GM12878 (cell line): ENCODE data around the gene CALHM2. TPM values are rescaled to one million over a fixed set of nuclear protein-coding genes. Genes with fewer than 3 reads are reported as not detected.

Experiments used
- ATAC-seq: fragments of 200-7000 bp; cut with Tn5 transposase; 3 replicates; pipeline ENCODE4 v1.9.1; 2020; ENCODE audit warnings: mild to moderate bottlenecking, moderate library complexity
- BruUV-seq: library from RNA; stranded (reverse); fragments of 400-500 nt; replicated peaks from 2 replicates; lab custom pipeline; 2021; lab: Mats Ljungman, UMichigan
- CTCF ChIA-PET: fragments of 300-600 bp; sonication (Branson Sonifier 250); formaldehyde crosslinking; extraction: SDS; loops from one replicate; lab custom pipeline; 2021; ENCODE audit warnings: inconsistent platforms; lab: Yijun Ruan, JAX
- POLR2A ChIA-PET: fragments of 350-600 bp; formaldehyde crosslinking; extraction: SDS; loops from one replicate; lab custom pipeline; 2021; ENCODE audit warnings: inconsistent platforms; lab: Charles Lee
- RAD21 ChIA-PET: fragments of 300-600 bp; sonication (Branson Sonifier 250); formaldehyde crosslinking; loops from one replicate; lab custom pipeline; 2023; ENCODE audit warnings: antibody characterized with exemption; ENCODE audit not compliant: unreplicated experiment; lab: Charles Lee
- SMC1A ChIA-PET: fragments of 300-600 bp; sonication (Branson Sonifier 250); formaldehyde crosslinking; loops from one replicate; lab custom pipeline; 2023; ENCODE audit not compliant: unreplicated experiment, uncharacterized antibody; lab: Charles Lee
- DNase-seq: peaks from one replicate; pipeline ENCODE4 v3.0.0-alpha.2; 2011; ENCODE audit warnings: low read depth, low spot score
- FAIRE-seq: peaks from 3 replicates; lab custom pipeline; 2011; peaks lifted over from hg19 to GRCh38; lab: Jason Lieb, UNC
- H2AFZ ChIP-seq: 2 replicates; pipeline ENCODE4 v1.6.0; 2011; ENCODE audit warnings: low read depth, low read length, control low read depth; ENCODE audit not compliant: control insufficient read depth
- H3K27ac ChIP-seq: 2 replicates; pipeline ENCODE4 v1.5.1; 2011; ENCODE audit warnings: control low read depth; ENCODE audit not compliant: control insufficient read depth, insufficient read depth
- H3K27me3 ChIP-seq, 2 experiments: replicated peaks in 1 of 2; 2 replicates each; pipeline versions ENCODE4 v1.6.0 to v1.6.1; 2011; ENCODE audit warnings: low read length in 1 of 2; ENCODE audit not compliant: control insufficient read depth in 2 of 2, insufficient read depth in 2 of 2
- H3K36me3 ChIP-seq, 2 experiments: 2 replicates each; pipeline ENCODE4 v1.5.1; 2011; ENCODE audit warnings: low read length in 1 of 2; ENCODE audit not compliant: control insufficient read depth in 2 of 2, insufficient read depth in 2 of 2
- H3K4me1 ChIP-seq: 2 replicates; pipeline ENCODE4 v1.6.1; 2011; ENCODE audit warnings: mild to moderate bottlenecking, low read length, moderate library complexity, mixed read lengths; ENCODE audit not compliant: control insufficient read depth, insufficient read depth
- H3K4me2 ChIP-seq: 2 replicates; pipeline ENCODE4 v1.6.0; 2011; ENCODE audit warnings: control low read depth; ENCODE audit not compliant: control insufficient read depth, insufficient read depth
- H3K4me3 ChIP-seq: fragments of 200-600 bp; sonication (generic); 2 replicates; pipeline ENCODE4 v1.5.1; 2016
- H3K79me2 ChIP-seq: 2 replicates; pipeline ENCODE4 v1.6.0; 2011; ENCODE audit warnings: low read length; ENCODE audit not compliant: control insufficient read depth, insufficient read depth
- H3K9ac ChIP-seq: 2 replicates; pipeline ENCODE4 v1.8.0; 2011; ENCODE audit warnings: low read length, control low read depth, mixed read lengths; ENCODE audit not compliant: control insufficient read depth, insufficient read depth
- H3K9me3 ChIP-seq: replicated peaks from 3 replicates; pipeline ENCODE4 v1.5.1; 2011; ENCODE audit warnings: mild to moderate bottlenecking, low read length; ENCODE audit not compliant: control insufficient read depth, insufficient read depth
- H4K20me1 ChIP-seq: 2 replicates; pipeline ENCODE4 v1.6.0; 2011; ENCODE audit not compliant: control insufficient read depth, insufficient read depth
- BCL11A ChIP-seq: IDR thresholded peaks from 2 replicates; pipeline ENCODE4 v1.6.1; 2011; ENCODE audit warnings: low read depth, low read length
- EED ChIP-seq: sonication (generic); IDR thresholded peaks from 2 replicates; pipeline ENCODE4 v1.6.1; 2016; ENCODE audit warnings: antibody characterized with exemption, low read depth
- GATAD2B ChIP-seq: fragments of 450-650 bp; conservative IDR thresholded peaks from 2 replicates; pipeline ENCODE4 v1.6.1; 2017; ENCODE audit warnings: low read depth, mild to moderate bottlenecking, moderate library complexity
- HDGF ChIP-seq: fragments of 450-650 bp; IDR thresholded peaks from 2 replicates; pipeline ENCODE4 v1.6.1; 2016; ENCODE audit warnings: antibody characterized with exemption
- IKZF1 ChIP-seq: fragments of 450-650 bp; conservative IDR thresholded peaks from 2 replicates; pipeline ENCODE4 v1.6.1; 2017; ENCODE audit warnings: antibody characterized with exemption, mild to moderate bottlenecking
- RBBP5 ChIP-seq: fragments of 200-600 bp; sonication (generic); conservative IDR thresholded peaks from 2 replicates; pipeline ENCODE4 v1.6.1; 2016
- SIX5 ChIP-seq: IDR thresholded peaks from 2 replicates; pipeline ENCODE4 v1.6.1; 2011; ENCODE audit warnings: mild to moderate bottlenecking, low read depth, low read length, moderate library complexity; ENCODE audit not compliant: severe bottlenecking
- SMAD1 ChIP-seq: fragments of 450-650 bp; IDR thresholded peaks from 2 replicates; pipeline ENCODE4 v1.6.1; 2018; ENCODE audit warnings: mild to moderate bottlenecking, low read depth; ENCODE audit not compliant: partially characterized antibody
- TBL1XR1 ChIP-seq: IDR thresholded peaks from 2 replicates; pipeline ENCODE4 v1.6.1; 2012; ENCODE audit warnings: low read depth, low read length, improper control_type of control experiment
- WGBS: methylation state at CpG from one replicate; pipeline ENCODE4 v1.1.6; 2016; ENCODE audit warnings: low lambda C conversion rate; ENCODE audit not compliant: insufficient replicate concordance, insufficient coverage; ENCODE audit errors: missing lambda C conversion rate; 5-methylcytosine and 5-hydroxymethylcytosine counted together
- in situ Hi-C: fragments of 300-500 bp; cut with MboI; formaldehyde crosslinking; loops from 9 replicates; pipeline ENCODE4 v1.14.3; 2018; ENCODE audit warnings: mixed read lengths
- intact Hi-C: fragments of 100-400 bp; cut with micrococcal nuclease; formaldehyde crosslinking; loops from one replicate; pipeline ENCODE4 v1.14.2; 2022; ENCODE audit not compliant: unreplicated experiment
- polyA plus RNA-seq, 11 experiments: library from polyadenylated mRNA; depleted of rRNA in 4 of 11; unstranded in 6 of 11; stranded (reverse) in 5 of 11; fragments of >200 nt; fragmentation: Nextera tagmentation in 4 of 11; fragmentation: Illumina TruSeq in 1 of 11; extraction: Ambion mirVana in 4 of 11; extraction: Trizol in 1 of 11; gene quantifications; 1 replicate in 1 of 11; 2 replicates in 10 of 11; pipeline versions ENCODE4 v1.2.1 to v1.2.3, GENCODE V29; 2011 to 2016; ENCODE audit warnings: inconsistent platforms in 2 of 11, missing spikeins in 2 of 11, low read depth in 1 of 11
- total RNA-seq, 4 experiments: library from RNA; depleted of rRNA in 3 of 4; stranded (reverse); fragments of >200 nt in 3 of 4; fragmentation: Illumina TruSeq in 1 of 4; extraction: Trizol in 1 of 4; gene quantifications; 2 replicates each; pipeline versions ENCODE4 v1.2.1 to v1.2.3, GENCODE V29; 2013 to 2021
- TF ChIP-seq, protein P1 (sequence below): fragments of 450-650 bp; IDR thresholded peaks from 2 replicates; pipeline ENCODE4 v1.6.1; 2018; ENCODE audit warnings: borderline replicate concordance, mild to moderate bottlenecking; ENCODE audit not compliant: partially characterized antibody

The CALHM2 gene
- total and polyA plus RNA-seq, 10 of the 15 experiments (the other 5 are each of a cell fraction or from before 2014, with no cell fraction given): 0.60 to 23.7 (median 9.3) TPM

- Histone ChIP-seq H3K4me1 (peaks cover 10% of the 10 kb centered on the region), H3K27ac (no peak overlapping the region), H3K79me2 (no peaks in the 10 kb centered on the region), H3K27me3 (peaks cover 13 to 15% of the 10 kb centered on the region in 2 experiments), H3K4me2 (no peak overlapping the region), H2AFZ (no peak overlapping the region), H3K4me3 (no peak overlapping the region), H4K20me1 (peaks cover 3% of the 10 kb centered on the region; the same call in 1 of the 2 replicates), H3K9ac (no peak overlapping the region), H3K9me3 (no peaks in the 10 kb centered on the region), H3K36me3 (no peaks in the 10 kb centered on the region)
- TF ChIP-seq, protein P1, sequence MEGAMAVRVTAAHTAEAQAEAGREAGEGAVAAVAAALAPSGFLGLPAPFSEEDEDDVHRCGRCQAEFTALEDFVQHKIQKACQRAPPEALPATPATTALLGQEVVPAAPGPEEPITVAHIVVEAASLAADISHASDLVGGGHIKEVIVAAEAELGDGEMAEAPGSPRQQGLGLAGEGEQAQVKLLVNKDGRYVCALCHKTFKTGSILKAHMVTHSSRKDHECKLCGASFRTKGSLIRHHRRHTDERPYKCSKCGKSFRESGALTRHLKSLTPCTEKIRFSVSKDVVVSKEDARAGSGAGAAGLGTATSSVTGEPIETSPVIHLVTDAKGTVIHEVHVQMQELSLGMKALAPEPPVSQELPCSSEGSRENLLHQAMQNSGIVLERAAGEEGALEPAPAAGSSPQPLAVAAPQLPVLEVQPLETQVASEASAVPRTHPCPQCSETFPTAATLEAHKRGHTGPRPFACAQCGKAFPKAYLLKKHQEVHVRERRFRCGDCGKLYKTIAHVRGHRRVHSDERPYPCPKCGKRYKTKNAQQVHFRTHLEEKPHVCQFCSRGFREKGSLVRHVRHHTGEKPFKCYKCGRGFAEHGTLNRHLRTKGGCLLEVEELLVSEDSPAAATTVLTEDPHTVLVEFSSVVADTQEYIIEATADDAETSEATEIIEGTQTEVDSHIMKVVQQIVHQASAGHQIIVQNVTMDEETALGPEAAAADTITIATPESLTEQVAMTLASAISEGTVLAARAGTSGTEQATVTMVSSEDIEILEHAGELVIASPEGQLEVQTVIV: no peak
- TF ChIP-seq SIX5 (no peak), RBBP5 (no peak), IKZF1 (no peak), TBL1XR1 (no peak), EED (no peak), GATAD2B (no peak), HDGF (no peak), SMAD1 (no peak), BCL11A (no peak)
- BruUV-seq: no TSS peak
- ChIA-PET POLR2A (interaction anchor here (0.5 to 2.2 kb wide), 2 partner anchors 20 to 566 kb away, joined by 3 to 13 read pairs; no protein-coding TSS in a partner anchor), SMC1A (interaction anchor here (1.3 to 2.1 kb wide), 8 partner anchors 9 to 101 kb away, joined by 3 to 14 read pairs (median 4); no protein-coding TSS in a partner anchor), CTCF (interaction anchor here (0.7 to 3.5 kb wide), 10 partner anchors 9 to 197 kb away, joined by 3 to 17 read pairs (median 7); no protein-coding TSS in a partner anchor), RAD21 (interaction anchor here (1.0 to 1.8 kb wide), 4 partner anchors 11 to 101 kb away, joined by 3 to 11 read pairs (median 4); no protein-coding TSS in a partner anchor)
- ATAC-seq (no peak), DNase-seq (no peak), FAIRE-seq (no peak)
- WGBS: 57% methylated on average over 7 of the region's 7 CpGs
- in situ Hi-C loops: no loop called here
- intact Hi-C loops: loop anchor here (2.0 kb wide), 1 partner anchor 51 kb away; no protein-coding TSS in a partner anchor
These were observed 39.7 kb upstream of the CALHM2 start for GRCh38 chr10:103491729-103492364.
